ENCODE data around the gene DENND1A.
A peak's percentile ranks its signal among the peaks of the same experiment; 100 is the strongest.
"Not testable (repeated sequence)": the region's sequence is repeated elsewhere in the genome, so short reads cannot be mapped to it uniquely, and the experiment has no call there.

Gene DENND1A

DNA sequence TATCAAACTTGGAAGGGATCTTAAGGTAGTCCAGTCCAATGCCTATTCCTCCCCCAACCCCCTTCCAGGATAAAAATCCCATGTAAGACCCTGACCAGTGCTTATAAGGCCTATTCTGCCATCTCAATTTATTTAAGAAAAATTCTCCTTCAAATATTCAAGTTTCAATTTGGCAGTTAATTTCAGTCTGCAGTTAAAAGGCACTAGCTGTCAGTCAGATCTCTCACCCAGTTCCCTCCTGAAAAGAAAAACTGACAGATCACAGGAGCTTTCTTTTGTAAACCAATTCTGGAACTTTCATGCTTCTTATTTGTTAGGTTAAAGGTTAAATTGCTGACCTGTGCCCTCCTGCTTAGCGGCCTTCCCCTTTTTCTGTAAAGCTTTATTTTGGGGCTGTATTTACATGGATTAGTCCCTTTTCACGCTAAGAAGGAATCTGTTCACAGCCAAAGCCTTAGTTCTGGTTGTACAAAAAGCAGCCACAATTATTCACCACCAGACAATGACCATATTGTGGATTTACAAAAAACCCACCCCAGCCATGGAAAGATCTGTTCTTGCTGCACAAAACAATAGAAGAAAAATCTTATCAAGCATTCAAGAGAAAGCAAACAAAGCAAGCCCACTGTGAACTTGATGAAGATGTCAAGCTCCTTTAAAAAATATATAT is 68.7 kb downstream of the DENND1A start:
- DNase-seq: peak; percentile 8 to 34 (median 14)

DNA sequence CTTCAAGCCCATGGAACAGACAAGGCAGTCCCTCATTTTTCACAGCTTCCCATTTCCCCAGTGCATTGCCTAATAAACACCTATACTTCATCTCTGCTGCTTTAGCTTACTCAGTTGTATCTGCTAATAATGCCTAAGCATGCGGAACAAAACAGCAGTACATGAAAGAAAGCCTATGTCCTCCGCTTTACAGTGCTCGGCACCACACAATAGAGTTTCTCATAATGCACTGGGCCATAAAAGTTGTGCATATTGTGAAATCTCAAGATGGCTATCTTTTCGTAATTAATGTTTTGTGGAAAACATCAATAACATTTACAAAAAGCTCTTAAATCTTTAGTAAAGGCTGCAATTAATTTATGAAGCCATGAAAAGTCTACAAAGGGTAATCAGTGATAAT is 69.3 kb downstream of the DENND1A start:
- no peak for DNase-seq

DNA sequence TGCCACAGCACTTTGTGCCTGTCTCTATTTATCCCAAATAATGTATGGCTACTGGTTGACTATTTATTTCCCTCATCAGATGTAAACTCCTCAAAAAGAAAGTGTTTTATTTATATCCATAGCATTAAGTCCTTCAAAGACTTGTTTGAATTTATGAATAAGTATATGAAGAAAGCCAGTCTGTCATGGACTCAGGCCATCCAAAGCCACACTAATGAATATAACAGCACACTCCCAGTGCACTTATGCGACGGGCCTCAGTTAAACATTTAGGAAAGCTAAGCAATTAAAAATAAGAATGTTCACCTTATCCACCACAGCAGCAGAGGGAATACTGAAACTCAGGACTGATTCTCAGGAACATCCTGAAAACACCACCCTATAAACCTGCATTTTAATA is 77.5 kb downstream of the DENND1A start:
- no peak for DNase-seq

DNA sequence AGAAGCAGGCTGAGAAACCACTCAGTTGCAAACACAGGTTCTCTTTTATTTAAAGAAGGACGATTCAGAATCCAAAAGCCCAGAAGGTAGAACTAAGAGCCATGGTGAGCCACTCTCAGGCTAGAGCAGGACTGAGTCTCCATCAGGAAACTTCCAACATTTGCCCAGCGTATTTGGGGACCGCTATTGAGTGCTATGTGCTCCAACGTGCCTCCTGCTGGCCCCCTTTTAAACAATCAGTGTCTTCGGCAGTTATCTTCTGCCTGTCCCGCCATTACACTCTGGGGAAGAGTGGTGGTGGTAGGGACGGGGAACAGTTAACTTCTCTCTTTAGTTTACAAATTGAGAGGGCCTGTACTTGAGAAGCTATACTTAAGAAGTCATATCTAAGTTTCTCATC is 78.1 kb downstream of the DENND1A start:
- DNase-seq: no peak

DNA sequence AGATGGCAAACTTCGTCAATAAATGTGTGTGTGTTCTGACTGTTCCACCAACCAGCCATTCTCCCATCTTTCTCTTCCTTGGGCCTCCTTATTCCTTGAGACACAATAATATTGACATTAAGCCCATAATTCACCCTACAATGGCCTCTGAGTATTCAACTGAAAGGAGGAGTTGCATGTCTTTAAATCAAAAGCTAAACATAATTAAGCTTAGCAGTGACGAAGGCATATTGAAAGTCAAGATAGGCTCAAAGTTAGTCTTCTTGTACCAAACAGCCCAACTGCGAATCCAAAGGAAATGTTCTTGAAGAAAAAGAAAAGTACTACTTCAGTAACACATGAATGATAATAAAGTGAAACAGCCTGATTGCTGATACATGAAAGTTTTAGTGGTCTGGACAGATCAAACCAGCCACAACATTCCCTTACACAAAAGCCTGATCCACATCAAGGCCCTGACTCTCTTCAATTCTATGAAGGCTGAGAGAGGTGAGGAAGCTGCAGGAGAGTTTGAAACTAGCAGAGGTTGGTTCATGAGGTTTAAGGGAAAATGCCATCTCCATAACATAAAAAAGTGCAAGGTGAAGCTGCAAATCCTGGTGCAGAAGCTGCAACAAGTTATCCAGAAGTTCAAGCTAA is 81.4 kb downstream of the DENND1A start:
- DNase-seq: no peak

DNA sequence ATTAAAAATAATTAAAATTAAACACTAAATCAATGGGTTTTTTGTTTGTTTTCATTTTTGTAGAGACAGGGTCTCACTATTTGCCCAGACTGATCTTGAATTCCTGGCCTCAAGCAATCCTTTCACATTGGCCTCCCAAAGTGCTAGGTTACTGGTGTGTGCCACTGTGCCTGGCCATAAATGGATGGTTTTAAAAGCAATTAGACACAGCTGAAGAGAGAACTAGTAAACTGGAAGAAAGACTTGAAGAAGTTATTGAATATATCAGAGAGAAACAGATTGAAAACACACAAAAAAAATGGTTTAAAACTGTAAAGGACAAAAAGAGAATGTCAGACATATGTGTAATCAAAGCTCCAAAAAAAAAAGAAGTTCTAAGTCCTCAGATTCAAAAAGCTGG is 83.0 kb downstream of the DENND1A start:
- DNase-seq: no peak

DNA sequence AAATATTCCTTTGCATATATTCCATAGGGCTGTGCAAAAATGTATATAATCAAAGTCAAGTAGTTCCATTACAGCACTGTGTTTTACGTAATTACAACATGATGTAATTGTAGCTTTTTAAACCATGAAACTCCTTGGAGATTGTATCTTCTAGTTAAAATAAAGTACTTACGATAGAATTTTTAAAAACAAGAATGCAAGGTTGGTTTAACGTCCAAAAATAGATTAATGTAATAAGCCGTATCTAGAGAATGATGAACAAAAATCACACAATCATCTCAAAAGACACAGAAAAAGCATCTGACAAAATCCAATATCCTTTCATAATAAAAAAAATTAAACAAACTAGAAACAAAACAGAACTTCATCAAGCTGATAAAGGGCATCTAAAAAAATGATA is 86.2 kb downstream of the DENND1A start:
- DNase-seq: no peak

DNA sequence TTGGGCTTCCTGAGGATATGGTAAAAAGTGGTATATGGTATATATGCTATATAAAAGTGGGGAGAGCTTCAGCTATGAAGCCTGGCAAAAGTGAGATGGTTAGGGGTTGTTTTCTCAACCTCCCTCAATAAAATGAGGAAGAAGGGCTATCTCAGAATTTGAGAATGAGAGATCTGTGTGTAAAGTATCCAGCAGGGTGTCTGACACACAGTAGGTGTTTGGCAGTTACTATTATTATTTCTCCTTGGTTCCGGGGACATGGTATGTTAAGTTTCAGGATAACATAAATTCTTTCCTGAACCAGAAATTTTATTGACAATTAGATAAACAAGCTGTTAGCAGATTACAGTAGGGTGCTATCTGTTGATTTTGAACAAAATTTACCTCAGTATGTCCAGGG is 94.1 kb downstream of the DENND1A start:
- DNase-seq: no peak

DNA sequence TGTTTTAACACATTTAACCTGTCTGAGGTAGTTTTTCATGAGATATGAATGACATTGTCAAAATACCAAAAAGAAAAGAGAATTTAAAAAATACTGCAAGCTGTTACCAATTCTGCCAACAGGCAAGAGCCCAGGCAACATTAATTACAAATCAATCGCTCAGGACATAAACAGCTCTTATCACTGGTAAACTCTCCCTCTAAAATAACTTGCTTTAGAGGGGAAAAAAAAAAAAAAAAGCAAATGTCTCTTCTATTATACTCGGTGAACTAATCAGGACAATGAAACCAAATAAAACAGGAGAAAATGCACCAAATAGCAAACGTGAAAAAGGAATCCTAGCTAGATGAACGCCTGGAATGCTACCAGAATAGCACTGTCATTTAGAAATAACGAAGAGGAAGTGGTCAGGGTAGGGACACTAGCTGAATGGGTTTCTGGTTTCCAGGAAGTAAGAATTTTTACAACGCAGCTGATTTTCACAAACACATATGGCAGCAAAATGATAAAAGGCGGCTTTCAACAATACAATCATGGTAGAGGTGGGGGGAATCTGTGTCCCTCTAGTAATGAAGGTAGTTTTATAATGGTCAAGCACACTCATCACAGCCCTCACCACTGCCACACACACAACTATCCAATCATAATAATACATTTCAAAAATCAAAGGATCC is 94.9 kb downstream of the DENND1A start:
- DNase-seq: peak; percentile 66 to 82 (median 80)

DNA sequence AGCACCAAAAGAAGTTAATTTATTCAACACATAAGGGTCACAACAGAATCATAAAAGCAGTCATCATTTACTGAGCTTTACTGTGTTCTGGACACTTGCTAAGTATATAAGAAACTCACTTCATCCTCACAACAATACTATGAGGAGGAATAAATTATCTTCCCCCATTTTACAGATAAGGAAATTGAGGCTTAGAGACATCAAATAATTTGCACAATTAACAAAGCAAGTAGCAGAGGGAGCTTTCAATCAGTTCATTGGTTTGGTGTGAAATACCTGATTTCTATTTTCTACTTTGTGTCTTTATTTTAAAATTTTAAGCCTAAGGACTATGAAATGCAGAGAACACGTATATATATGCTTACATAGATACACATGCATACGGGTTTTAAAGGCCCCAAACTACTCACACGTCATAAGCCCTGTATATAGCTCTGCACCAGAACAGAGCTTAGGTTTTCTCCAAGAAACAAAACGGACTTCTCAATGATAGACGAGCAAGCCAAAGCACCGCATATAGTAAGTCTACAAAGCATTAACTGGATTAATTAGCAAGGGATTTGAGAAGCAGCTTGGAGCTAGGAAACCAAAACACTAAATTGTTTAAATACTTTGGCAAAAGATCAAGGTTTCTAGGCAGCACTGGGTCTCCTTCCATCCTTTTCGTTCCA is 95.6 kb downstream of the DENND1A start:
- no peak for DNase-seq

DNA sequence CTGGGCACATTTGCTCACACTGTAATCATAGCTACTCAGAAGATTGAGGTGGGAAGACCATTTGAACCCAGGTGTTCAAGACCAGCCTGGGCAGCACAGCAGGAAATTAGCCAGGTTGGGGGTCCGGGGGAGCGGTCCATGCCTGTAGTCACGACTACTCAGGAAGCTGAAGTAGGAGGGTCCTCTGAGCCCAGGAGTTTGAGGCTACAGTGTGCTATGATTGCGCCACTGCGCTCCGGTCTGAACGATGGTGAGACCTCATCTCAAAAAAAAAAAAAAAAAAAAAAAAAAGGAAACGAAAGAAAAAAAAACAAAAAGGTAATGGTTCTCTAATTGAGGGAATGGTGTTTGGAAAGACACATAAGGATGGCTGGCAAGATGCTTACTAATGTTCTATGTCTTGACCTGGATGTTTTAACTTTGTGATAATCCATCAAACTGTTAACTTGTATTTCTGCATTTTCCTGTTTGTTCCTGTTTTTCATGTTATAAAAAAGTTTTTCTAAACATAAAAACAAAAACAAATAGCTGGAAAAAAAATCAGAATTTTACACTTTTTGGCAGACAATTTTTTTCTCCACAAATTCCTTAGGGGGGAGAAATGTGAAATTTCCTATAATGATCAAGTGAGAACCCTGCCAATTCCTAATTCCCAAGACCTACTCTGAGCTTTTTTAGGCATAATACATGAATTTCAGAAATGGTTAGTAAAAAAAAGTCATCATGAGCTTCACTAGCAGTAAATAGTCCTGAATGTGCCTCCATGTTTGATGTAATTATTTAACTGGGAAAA is 96.9 kb downstream of the DENND1A start:
- peak in 2 of 3 donors; percentile 12 to 19 for DNase-seq

DNA sequence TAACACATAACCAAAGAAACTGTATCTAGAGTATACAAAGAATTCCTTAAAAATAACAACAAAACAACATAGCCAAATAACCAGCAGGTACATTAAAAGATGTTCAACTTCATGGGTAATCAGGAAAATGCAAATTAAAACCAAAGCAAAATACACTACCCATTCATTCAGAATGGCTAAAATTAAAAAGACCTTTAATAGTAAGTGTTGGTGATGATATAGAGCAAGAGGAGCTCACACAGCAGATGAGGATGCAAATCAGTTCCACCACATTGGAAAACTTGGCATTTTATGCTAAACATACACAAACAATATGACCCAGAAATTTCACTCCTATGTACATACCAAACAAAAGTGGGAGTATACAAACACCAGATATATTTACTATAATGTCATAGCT is 97.8 kb downstream of the DENND1A start:
- no peak for DNase-seq

DNA sequence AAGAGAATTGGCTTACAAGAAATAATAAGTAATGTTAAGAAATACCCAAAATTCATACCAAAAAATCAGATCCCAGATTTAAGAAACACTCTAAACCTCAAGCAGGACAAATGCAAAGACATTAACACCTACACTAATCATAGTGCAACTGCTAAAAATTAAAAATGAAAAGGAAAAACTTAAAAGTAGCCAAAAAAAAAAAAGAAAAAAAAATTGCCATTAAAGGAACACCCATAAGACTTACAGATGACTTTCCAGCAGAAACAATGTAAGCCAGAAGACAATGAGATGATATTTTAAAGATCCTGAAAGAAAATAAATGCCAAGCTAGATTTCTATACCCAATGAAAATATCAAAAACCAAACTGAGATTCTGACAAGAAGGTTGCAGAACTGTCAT is 101.5 kb downstream of the DENND1A start:
- no peak for DNase-seq

DNA sequence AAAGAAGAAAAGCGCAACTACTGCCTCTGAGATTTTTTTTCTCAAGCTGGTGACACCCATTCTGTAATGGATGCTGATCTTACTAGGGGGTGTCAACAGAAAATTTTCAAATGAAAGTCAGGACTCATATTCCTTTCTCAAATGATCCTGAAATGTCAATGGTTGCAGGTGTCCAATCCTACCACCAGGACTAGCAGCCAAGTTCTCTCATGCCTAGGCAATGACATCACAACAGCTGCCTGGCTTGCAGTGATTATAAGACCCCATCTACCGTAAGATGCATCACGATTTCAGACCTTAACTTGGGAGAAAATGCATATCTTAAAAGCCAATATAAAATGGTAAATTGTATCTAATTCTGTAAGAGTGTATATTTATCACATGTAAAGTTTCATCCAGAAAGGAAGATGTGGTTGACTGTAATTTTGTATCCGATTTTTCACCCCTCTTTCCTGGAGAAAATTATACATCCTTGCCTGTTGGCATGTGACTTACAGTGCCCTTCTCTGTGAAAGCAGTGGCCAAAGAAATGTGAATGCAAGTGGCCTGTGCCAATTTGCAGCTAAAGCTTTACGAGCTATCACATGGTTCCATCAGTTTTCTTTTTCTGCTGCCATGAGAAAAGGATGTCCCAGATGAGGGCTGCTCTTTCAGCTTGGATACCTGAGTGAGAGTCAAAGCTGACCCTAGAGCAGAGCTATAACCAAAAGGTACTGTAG is 104.4 kb downstream of the DENND1A start:
- no peak for DNase-seq

DNA sequence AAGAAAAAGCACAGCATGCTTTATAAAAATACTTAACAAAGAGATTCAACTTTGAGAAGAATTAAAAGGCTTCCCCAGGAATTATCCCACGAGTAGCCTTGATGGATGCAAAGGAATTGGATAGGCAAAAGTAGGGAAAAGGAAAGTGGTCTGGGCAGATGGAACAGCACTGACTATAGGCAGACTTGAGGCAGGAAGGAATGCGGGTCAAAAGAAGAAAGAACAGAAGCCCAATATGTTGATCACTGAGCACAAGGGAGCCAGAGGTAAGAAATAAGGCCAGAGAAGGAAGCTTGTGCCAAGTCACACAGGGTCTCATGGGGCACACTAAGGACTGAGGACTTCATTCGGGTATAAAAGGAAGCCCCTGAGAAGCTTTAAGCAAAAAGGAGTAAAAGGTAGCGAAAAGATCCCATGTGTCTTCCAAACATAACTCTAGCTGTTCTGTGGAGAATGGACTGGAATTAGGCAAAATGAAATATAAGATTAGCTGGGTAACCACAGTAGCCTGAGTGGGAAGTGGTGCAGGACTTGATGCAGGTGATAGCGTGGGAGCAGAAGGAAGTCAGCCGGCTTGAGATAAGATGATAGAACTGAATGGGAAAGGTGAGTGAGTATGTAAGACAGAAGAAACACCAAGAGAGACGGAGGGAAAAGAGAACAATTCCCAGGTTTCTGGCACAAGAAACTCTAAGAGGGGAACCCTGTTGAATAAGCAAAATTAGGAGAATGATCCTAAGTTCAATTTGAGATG is 106.6 kb downstream of the DENND1A start:
- no peak for DNase-seq

DNA sequence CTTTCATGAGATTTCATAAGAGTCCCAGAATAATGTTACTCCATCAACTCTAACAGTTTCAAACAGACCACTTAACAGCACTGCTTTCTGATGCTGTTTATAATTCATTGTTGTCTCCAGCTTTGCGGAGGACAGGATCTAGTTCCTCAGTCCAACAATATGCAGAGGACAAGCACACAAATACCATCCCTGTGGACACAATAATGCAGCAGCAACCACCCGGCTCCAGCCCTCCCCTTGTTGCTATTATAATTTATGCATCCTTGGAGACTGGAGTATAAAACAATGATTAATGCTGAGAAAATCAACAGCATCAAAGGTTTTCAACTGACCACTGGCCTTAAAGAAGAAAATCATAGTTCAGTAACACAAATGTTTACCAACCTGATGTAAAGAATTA is 108.3 kb downstream of the DENND1A start:
- no peak for DNase-seq

DNA sequence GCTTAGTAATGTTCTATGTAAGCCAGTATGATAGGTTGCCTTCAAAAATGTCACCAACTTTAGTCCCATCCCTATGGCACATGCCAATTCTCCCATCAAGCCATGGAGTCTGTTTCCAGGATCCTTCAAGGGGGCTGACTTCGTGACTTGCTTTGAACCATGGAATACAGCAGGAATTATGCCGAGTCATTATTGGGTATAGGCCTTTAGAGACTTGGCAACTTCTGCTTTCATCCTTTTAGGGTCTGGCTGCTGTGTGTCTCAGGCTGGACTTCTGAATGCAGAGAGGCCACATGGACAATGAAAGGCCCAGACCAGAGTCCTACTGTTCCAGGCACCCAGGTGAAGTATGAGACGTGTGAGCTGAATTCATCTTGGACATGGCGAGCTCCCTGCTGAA is 109.8 kb downstream of the DENND1A start:
- DNase-seq: no peak

DNA sequence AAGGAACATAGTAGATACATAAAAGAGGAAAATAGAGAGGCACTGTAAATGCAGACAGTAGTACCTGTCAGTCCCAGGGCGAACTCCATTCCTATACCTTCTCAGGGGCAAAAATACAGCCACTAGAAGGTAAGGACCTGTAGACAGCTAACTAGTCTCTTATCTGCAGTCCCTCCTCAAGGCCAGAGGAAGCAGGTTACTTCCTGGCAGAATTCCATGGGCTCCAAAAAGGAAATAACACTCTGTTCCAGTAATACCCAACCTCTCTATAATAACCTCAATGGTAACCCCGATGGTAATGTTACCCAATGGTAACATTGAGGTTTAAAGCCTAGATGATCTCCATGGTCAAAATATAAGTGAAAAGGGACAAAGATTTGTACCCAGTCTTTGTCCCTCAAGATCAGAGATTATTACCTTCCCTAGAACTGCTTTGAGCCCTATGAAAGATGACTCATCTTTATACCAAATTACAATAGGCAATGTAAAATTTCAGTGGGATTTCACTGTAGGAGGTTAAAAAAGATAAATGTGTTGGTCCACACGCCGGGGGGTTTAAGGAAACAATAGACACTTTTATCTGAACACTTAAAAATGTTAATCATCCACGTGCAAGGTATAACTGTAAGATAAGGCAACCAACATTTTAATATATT is 113.0 kb downstream of the DENND1A start:
- no peak for DNase-seq

DNA sequence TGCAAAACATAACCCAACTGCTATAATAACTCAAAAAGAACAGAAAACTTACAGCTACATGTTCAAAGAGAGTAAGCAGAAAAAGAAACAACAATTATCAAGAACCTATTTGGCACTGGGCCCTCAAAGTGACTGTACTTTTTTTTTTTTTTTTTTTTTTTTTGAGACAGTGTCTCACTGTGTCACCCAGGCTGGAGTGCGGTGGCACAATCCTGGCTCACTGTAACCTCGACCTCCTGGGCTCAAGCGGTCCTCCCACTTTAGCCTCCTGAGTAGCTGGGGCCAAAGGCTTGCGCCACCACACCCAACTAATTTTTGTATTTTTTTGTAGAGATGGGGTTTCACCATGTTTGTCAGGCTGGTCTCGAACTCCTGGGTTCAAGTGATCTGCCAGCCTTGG is 114.1 kb downstream of the DENND1A start:
- DNase-seq: not testable (repeated sequence)

DNA sequence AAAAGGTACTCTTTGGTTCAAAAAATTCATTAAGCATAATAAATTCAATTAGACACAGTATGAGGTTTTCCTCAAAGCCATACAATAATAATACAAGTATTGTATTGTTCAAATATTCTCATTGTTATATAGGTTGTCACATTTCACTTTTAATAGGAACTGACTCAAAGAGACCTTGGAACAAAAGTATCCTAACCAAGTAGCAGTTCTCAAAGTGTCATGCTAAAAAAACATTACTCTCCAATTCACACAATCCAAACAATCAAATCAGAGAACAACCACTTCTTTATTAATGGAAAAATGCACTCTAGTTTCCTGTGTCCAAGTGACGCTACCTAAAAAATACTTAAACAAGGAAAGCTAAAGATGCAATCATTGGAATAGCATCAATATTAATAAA is 115.4 kb downstream of the DENND1A start:
- no peak for DNase-seq

DNA sequence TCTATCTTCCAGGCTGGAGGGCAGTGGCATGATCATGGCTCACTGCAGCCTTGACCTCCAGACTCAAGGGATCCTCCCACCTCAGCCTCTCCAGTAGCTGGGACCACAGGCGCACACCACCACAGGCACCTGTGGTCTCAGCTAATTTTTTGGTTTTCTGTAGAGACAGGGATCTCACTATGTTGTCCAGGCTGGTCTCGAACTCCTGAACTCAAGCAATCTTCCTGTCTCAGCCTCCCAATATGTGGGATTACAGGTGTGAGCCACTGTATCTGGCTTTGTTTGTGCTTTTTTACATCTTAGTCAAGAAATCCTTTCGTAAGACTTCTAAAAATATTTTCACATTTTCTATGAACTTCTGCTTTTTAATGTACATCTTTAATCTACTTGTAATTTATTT is 116.9 kb downstream of the DENND1A start:
- no peak for DNase-seq

All from suppressor macrophage treated with lipopolysaccharide for 1 hour (primary cell).